H9 (cell line): ENCODE data around the gene MTHFD2. TPM values are rescaled to one million over a fixed set of nuclear protein-coding genes. Genes with fewer than 3 reads are reported as not detected.

Experiments used
- DNase-seq: peaks from one replicate; pipeline ENCODE4 v3.0.0-alpha.2; 2017
- H2AFZ ChIP-seq: one replicate; pipeline ENCODE4 v1.6.1; 2013; ENCODE audit warnings: mild to moderate bottlenecking, low read length, control low read depth, moderate library complexity
- H2AK5ac ChIP-seq: 2 replicates; pipeline ENCODE4 v1.6.1; 2013; ENCODE audit warnings: low read length, control low read depth, mixed read lengths; ENCODE audit not compliant: insufficient read length
- H2BK120ac ChIP-seq: one replicate; pipeline ENCODE4 v1.6.1; 2013; ENCODE audit warnings: low read depth, mild to moderate bottlenecking, low read length, control low read depth, inconsistent platforms; ENCODE audit not compliant: poor library complexity, severe bottlenecking
- H2BK12ac ChIP-seq: 2 replicates; pipeline ENCODE4 v1.6.1; 2013; ENCODE audit warnings: low read length, control low read depth, mixed read lengths, low read depth; ENCODE audit not compliant: insufficient read length
- H2BK15ac ChIP-seq: 2 replicates; pipeline ENCODE4 v1.6.1; 2013; ENCODE audit warnings: low read depth, low read length, control low read depth
- H2BK20ac ChIP-seq: one replicate; pipeline ENCODE4 v1.6.1; 2013; ENCODE audit warnings: low read depth, mild to moderate bottlenecking, low read length, control low read depth, inconsistent platforms; ENCODE audit not compliant: poor library complexity, severe bottlenecking
- H2BK5ac ChIP-seq: 2 replicates; pipeline ENCODE4 v1.6.1; 2013; ENCODE audit warnings: low read length, control low read depth, mixed read lengths; ENCODE audit not compliant: insufficient read length
- H3K14ac ChIP-seq: 2 replicates; pipeline ENCODE4 v1.6.1; 2013; ENCODE audit warnings: low read length, control low read depth; ENCODE audit not compliant: insufficient read depth
- H3K18ac ChIP-seq: 2 replicates; pipeline ENCODE4 v1.6.1; 2013; ENCODE audit warnings: low read depth, mild to moderate bottlenecking, mixed read lengths, low read length, control low read depth; ENCODE audit not compliant: insufficient read length
- H3K23ac ChIP-seq: 2 replicates; pipeline ENCODE4 v1.6.1; 2013; ENCODE audit warnings: low read length, control low read depth, mixed read lengths, low read depth; ENCODE audit not compliant: insufficient read length
- H3K23me2 ChIP-seq: 2 replicates; pipeline ENCODE4 v1.6.1; 2013; ENCODE audit warnings: low read depth, mild to moderate bottlenecking, mixed read lengths, low read length, control low read depth; ENCODE audit not compliant: insufficient read length, poor library complexity, severe bottlenecking
- H3K27ac ChIP-seq: 2 replicates; pipeline ENCODE4 v1.5.1; 2013; ENCODE audit warnings: low read length, control low read depth, mixed read lengths, low read depth; ENCODE audit not compliant: insufficient read length
- H3K27me3 ChIP-seq: 2 replicates; pipeline ENCODE4 v1.6.1; 2013; ENCODE audit warnings: low read length, control low read depth, inconsistent platforms; ENCODE audit not compliant: insufficient read depth
- H3K4ac ChIP-seq: 2 replicates; pipeline ENCODE4 v1.6.1; 2013; ENCODE audit warnings: low read depth, mild to moderate bottlenecking, control low read depth, inconsistent platforms, low read length, moderate library complexity
- H3K4me1 ChIP-seq: 2 replicates; pipeline ENCODE4 v1.6.1; 2013; ENCODE audit warnings: low read length, control low read depth, inconsistent platforms; ENCODE audit not compliant: insufficient read depth
- H3K4me2 ChIP-seq: 2 replicates; pipeline ENCODE4 v1.6.1; 2013; ENCODE audit warnings: low read length, control low read depth, mixed read lengths; ENCODE audit not compliant: insufficient read length, insufficient read depth
- H3K56ac ChIP-seq: 2 replicates; pipeline ENCODE4 v1.6.1; 2013; ENCODE audit warnings: low read depth, mild to moderate bottlenecking, mixed read lengths, low read length, control low read depth; ENCODE audit not compliant: insufficient read length
- H3K79me1 ChIP-seq: 2 replicates; pipeline ENCODE4 v1.6.1; 2013; ENCODE audit warnings: low read depth, mild to moderate bottlenecking, moderate library complexity, low read length, control low read depth, inconsistent platforms; ENCODE audit not compliant: insufficient read depth, poor library complexity, severe bottlenecking
- H3K79me2 ChIP-seq: 2 replicates; pipeline ENCODE4 v1.6.1; 2013; ENCODE audit warnings: low read length, control low read depth, inconsistent platforms; ENCODE audit not compliant: insufficient read depth
- H3K9ac ChIP-seq: 2 replicates; pipeline ENCODE4 v1.6.1; 2013; ENCODE audit warnings: low read length, control low read depth, mixed read lengths; ENCODE audit not compliant: insufficient read length; ENCODE audit errors: extremely low read depth
- H3K9me3 ChIP-seq: one replicate; pipeline ENCODE4 v1.6.1; 2013; ENCODE audit warnings: low read depth, low read length, inconsistent platforms; ENCODE audit not compliant: control insufficient read depth
- H3T11ph ChIP-seq: one replicate; pipeline ENCODE4 v1.6.1; 2013; ENCODE audit warnings: mild to moderate bottlenecking, low read length, control low read depth, inconsistent platforms
- H4K20me1 ChIP-seq: one replicate; pipeline ENCODE4 v1.6.1; 2013; ENCODE audit not compliant: control insufficient read depth, insufficient read length, insufficient read depth
- H4K5ac ChIP-seq: 2 replicates; pipeline ENCODE4 v1.6.1; 2013; ENCODE audit warnings: low read depth, mild to moderate bottlenecking, mixed read lengths, low read length, control low read depth; ENCODE audit not compliant: insufficient read length
- H4K8ac ChIP-seq: replicated peaks from 2 replicates; pipeline ENCODE4 v1.6.1; 2013; ENCODE audit warnings: low read length, control low read depth, mixed read lengths, low read depth; ENCODE audit not compliant: insufficient read length
- H4K91ac ChIP-seq: 2 replicates; pipeline ENCODE4 v1.6.1; 2013; ENCODE audit warnings: low read depth, mild to moderate bottlenecking, moderate library complexity, mixed read lengths, low read length, control low read depth; ENCODE audit not compliant: insufficient read length
- H3K27ac Mint-ChIP-seq, 3 experiments: 2 replicates in 2 of 3; 3 replicates in 1 of 3; pipeline ENCODE4 v1.8.0; 2020 to 2021; ENCODE audit warnings: mixed read lengths in 3 of 3, mild to moderate bottlenecking in 1 of 3, moderate library complexity in 1 of 3
- H3K27me3 Mint-ChIP-seq: 2 replicates; pipeline ENCODE4 v1.8.0; 2021; ENCODE audit warnings: low read depth, mild to moderate bottlenecking, moderate library complexity, mixed read lengths
- H3K36me3 Mint-ChIP-seq, 3 experiments: 2 replicates in 2 of 3; 3 replicates in 1 of 3; pipeline ENCODE4 v1.8.0; 2020 to 2021; ENCODE audit warnings: low read depth in 3 of 3, mixed read lengths in 3 of 3; ENCODE audit not compliant: insufficient read depth in 1 of 3
- H3K4me1 Mint-ChIP-seq, 2 experiments: 2 replicates each; pipeline ENCODE4 v1.8.0; 2020; ENCODE audit warnings: mixed read lengths in 2 of 2
- H3K4me3 Mint-ChIP-seq, 2 experiments: 2 replicates in 1 of 2; 3 replicates in 1 of 2; pipeline ENCODE4 v1.8.0; 2020 to 2021; ENCODE audit warnings: mild to moderate bottlenecking in 2 of 2, mixed read lengths in 2 of 2, moderate library complexity in 1 of 2
- H3K9me3 Mint-ChIP-seq, 2 experiments: 2 replicates in 1 of 2; 3 replicates in 1 of 2; pipeline ENCODE4 v1.8.0; 2020; ENCODE audit warnings: mild to moderate bottlenecking in 2 of 2, mixed read lengths in 2 of 2, moderate library complexity in 1 of 2
- CTCF ChIP-seq: fragments of 200-600 bp; sonication (generic); conservative IDR thresholded peaks from 3 replicates; pipeline ENCODE4 v1.8.0; 2021; ENCODE audit warnings: antibody characterized with exemption, mild to moderate bottlenecking
- WGBS: extraction: QIAGEN DNeasy Blood & Tissue Kit; methylation state at CpG from one replicate; pipeline ENCODE4 v1.1.7; 2013; ENCODE audit warnings: missing lambda C conversion rate, low lambda C conversion rate, mixed read lengths; ENCODE audit not compliant: insufficient read length; ENCODE audit errors: extremely low coverage; 5-methylcytosine and 5-hydroxymethylcytosine counted together
- total RNA-seq: library from RNA; stranded (reverse); gene quantifications from 2 replicates; pipeline ENCODE4 v1.2.1, GENCODE V29; 2021

The MTHFD2 gene
- total RNA-seq, 1 experiment from 2014 or later: 201 TPM

- H3K27ac ChIP-seq: no peak overlapping the region
- H3T11ph ChIP-seq: no peak overlapping the region
- Mint-ChIP-seq H3K4me3 (no peak overlapping the region), H3K9me3 (no peaks in the 10 kb centered on the region), H3K27ac (peak overlapping the region in 1 of 3 experiments; percentile 40; a peak in 1 of 7 replicates), H3K36me3 (no peaks in the 10 kb centered on the region; a peak in 2 of 7 replicates), H3K4me1 (no peaks in the 10 kb centered on the region), H3K27me3 (peaks cover 8% of the 10 kb centered on the region)
- H3K23ac ChIP-seq: no peak overlapping the region
- no peak overlapping the region for H2BK20ac ChIP-seq
- H2AK5ac ChIP-seq: no peak overlapping the region
- H2BK120ac ChIP-seq: no peak overlapping the region
- H3K4me2 ChIP-seq: no peak overlapping the region
- no peak overlapping the region for H2BK5ac ChIP-seq
- H3K56ac ChIP-seq: no peak overlapping the region
- no peak overlapping the region for H2BK15ac ChIP-seq
- H2BK12ac ChIP-seq: no peak overlapping the region
- H4K20me1 ChIP-seq: no peaks in the 10 kb centered on the region
- H4K5ac ChIP-seq: no peak overlapping the region
- no peaks in the 10 kb centered on the region for H3K79me1 ChIP-seq
- H3K14ac ChIP-seq: no peak overlapping the region
- H3K23me2 ChIP-seq: no peaks in the 10 kb centered on the region
- no peak overlapping the region for H2AFZ ChIP-seq
- H3K18ac ChIP-seq: no peak overlapping the region
- DNase-seq: no peak
- no CpG with 5 or more reads among the region's 14 CpGs for WGBS
- H3K9ac ChIP-seq: no peak overlapping the region
- no peak overlapping the region for H4K8ac ChIP-seq
- no peak overlapping the region for H3K4ac ChIP-seq
- H3K27me3 ChIP-seq: no peaks in the 10 kb centered on the region
- H4K91ac ChIP-seq: no peak overlapping the region
- no peak for TF ChIP-seq CTCF
- H3K79me2 ChIP-seq: no peaks in the 10 kb centered on the region
- H3K9me3 ChIP-seq: no peaks in the 10 kb centered on the region
- no peaks in the 10 kb centered on the region for H3K4me1 ChIP-seq
Measured at GRCh38 chr2:74246496-74247195, 48.2 kb downstream of the MTHFD2 start.
